HG02973 (cell line): Measurements from ENCODE around the gene CMSS1.

ENCODE experiments used
- ATAC-seq: cut with Tn5 transposase; IDR thresholded peaks from one replicate; pipeline ENCODE4 v1.9.1; 2021; ENCODE audit warnings: moderate library complexity; ENCODE audit not compliant: unreplicated experiment

The CMSS1 gene

DNA sequence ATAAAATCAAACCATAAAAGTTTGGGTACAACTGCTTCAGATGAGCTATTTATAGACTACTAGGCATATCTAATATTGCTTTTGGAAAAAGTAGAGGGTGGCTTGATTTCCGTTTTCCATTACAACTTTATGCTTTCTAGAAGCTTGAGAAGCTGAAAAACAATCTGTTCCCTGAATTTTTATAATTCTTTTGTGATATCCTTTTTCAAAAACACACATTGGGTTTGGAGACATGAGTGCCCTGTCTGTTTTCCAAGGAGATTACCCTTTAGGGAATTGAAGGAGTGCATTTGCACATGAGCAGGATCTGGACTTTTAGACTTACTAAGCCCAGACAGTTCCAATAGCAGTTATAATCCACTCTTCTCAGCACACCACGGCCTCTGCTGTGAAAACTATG, 346.1 kb downstream of the CMSS1 start:
- no peak for ATAC-seq

DNA sequence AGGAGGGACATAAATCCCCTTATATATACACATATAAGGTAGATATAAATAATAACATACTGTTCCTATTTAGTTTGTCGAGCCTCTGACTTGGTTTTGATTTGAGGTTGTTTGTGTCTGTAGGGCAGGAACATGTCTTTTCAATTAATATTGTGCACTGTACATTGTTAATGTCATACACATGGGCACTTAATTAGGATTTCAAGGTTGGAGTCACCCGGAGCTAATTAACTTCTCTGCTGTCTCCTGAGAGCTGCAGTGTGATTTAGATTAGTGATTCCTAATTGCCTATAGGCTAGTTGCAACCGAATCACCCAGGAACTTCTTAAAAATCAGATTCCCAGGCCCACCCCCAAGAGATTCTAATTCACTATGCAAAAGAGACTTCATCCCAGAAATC, 347.1 kb downstream of the CMSS1 start:
- no peak for ATAC-seq

GRCh38 chr3:100165926-100166550, 348.4 kb downstream of the CMSS1 start:
- no peak for ATAC-seq

DNA sequence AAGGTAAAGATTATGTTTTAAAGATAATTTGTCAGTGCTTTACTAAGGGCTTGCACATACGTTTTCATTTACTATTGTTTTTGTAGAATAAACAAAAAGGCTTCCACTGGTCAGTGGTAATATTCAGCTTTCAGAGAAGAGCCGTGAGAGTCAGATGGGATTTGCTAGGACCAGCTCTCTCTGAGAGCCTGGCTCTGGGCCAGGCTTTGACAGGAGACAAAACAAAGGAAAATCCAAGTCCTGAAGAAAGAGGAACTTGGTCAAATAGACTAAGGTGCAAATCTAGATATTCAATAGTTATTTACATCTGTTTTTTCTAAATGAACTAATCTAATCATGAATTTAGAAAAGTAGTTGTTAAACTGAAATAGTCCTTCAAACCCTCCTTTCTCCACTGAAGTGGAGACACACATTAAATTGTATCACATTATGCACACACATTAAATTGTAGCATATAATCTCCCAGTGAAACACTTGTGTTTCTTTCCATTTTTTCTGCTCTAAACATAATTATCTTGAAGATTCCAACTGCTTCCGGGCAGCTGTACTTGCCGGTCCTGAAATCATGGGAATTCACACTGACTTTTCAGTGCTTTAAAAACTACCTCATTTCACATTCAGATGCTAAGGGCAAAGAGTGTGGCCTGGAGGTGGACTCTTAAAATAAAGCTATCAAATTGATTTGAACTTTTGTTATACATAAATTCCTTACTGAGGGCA, 351.7 kb downstream of the CMSS1 start:
- ATAC-seq, result no peak

DNA sequence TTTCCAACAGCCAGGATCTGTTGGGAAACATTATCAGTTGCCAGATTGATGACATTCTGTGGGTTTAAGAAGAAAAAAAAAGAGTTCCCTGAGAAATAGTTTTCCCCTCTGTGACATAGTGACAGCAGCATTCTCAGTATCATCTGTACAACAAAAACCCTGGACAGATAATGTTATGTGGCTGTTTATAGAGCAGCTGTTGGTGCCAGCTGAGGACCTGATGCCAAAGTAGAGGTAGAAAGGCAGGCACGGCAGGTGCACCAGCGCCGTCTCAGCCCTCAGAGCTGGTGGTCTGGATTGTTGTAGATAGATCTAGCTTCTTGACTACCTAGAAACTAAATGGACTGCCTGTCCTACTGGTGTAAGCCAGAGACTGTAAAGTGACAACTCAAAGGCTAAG, 352.8 kb downstream of the CMSS1 start:
- ATAC-seq, result no peak

DNA sequence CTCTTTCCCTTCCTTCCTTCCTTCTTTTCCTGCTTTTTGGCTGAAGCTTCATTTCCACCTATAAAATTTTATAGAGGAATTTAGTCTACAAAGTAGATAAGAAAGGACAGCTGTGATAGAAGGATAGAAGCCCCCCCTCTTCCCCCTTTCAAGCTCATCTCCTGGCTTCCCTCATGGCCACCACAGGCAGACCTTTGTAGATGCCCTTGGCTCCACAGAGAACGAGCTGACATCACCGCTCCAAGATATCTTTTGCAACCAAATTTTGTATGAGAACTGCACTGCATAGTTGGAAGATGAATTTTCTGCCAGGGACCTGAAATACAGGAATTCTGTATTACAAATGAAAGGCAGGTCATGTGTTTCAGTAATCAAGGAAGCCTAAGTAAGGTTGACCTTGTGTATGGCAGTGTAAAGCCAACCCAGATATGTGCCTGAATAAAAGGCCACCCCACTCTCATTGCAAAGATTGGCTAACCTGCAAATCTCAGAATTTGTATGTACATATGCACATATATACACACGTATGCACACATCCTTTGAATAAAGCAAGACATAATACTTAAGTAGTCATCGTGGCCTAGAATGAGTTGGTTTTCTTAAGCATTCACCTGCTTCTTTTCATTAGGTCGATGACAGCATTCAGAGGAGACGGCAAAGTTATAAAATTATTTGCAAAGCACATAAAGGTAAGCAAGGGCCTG, 353.7 kb downstream of the CMSS1 start:
- no peak for ATAC-seq

DNA sequence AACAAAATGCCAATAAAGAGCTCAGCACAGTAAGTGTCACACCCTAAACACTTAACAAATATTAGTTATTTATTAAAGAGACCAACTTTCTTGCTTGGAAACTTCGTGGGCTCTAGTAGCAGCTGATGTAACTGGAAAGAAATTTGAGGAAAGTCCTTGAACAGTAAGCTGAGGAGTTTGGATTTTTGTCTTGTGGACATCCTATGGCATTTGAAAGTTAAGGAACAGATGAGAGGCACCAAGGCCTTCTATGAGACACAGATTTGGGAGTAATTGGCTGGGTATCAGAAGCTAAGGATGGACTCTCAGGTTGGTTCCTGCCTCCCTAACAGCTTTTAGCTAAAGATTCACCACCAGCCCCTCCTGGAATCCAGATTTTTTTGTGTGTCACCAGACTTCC, 356.3 kb downstream of the CMSS1 start:
- ATAC-seq, result no peak

DNA sequence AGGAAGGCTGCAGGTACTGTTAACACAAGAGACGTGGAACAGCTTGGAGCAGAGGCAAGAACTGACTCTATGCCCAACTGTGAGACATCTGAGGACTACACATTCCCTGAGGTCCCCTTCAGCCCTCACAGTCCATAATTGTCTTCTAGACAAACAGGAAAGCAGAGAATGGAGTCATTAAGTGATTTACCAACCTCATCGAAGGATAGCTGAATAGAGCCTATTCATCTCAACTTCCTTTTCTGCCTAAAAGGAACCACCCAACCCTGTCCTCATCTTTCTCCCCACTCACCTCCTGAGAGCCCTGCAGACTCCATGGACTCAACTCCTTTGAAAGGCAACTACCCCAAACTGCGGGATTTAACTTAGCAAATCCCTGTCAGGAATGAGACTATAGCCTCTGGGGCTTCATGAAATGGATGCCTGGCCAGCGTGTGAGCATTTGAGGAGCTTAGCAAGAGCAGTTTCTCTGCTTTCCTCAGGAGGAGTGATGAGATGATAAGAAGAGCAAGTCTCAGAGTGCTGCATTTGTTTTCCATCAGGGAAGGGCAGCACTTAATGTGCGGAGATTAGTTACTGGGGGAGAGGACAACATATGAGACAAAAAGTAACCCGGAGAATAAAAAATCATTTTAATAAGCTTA, 358.1 kb downstream of the CMSS1 start:
- no peak for ATAC-seq

DNA sequence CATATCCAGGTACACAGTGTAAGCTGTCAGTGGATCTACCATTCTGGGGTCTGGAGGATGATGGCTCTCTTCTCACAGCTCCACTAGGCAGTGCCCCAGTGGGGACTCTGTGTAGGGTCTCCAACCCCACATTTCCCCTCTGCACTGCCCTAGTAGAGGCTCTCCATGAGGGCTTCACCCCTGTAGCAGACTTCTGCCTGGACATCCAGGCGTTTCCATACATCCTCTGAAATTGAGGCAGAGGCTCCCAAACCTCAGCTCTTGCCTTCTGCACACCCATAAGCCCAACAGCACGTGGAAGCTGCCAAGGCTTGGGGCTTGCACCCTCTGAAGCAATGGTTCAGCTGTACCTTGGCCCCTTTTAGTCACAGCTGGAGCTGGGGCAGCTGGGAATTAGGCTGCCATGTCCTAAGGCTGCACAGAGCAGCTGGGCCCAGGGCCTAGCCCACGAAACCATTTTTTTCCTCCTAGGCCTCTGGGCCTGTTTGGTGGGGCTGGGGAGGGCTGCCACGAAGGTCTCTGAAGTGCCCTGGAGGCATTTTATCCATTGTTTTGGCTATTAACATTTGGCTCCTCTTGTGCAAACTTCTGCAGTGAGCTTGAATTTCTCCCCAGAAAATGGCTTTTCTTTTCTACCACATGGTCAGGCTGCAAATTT, 362.2 kb downstream of the CMSS1 start:
- ATAC-seq, result no peak

- ATAC-seq, result no peak
Measured at GRCh38 chr3:100183608-100184125, 366.0 kb downstream of the CMSS1 start.

DNA sequence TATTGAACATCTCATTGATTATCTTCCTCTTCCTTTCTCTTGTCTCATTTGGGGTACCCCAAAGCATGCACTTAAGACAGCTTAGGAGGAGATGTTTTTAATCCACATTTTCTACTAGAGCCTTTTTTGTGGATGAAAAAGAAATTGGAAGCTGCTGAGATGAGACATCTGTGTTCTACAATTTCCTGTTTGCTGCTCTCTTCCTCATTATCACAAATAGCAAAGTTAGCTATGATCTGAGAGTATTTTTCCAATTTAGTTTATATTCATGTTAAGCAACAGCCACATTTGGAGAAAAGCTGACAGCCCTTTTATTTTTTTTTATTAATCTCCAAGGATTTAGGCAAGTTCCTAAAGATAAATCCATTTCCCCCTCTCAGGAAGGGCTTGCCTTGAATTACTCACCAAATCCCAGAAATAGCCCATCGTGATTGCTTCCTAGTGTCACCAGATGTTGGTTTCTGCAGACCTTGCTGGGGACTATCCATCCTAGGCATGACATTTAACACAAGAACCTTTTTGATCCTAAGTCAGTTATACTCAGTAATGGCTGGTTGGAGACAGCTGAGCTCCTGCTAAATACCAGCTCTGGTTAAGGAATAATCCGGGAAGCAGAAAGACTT, 367.4 kb downstream of the CMSS1 start:
- no peak for ATAC-seq

DNA sequence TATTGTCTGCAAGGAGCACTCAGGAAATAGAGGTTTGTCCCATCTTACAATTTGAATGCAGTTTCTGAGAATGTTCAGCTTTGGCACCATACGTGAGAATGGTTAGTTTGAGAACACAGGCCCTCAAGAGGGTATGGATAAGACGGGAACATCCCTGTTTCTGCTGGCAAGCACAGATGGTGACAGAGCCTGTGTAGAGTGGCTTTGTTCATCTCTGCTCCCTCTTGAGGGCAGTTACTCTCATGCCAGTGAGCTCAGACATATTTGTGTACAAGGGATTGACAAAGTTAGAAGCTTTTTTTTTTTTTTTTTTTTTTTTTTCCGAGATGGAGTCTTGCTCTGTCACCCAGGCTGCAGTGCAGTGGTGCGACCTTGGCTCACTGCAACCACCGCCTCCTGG, 368.2 kb downstream of the CMSS1 start:
- no peak for ATAC-seq

- no peak for ATAC-seq
Measured at GRCh38 chr3:100189444-100189964, 371.8 kb downstream of the CMSS1 start.

DNA sequence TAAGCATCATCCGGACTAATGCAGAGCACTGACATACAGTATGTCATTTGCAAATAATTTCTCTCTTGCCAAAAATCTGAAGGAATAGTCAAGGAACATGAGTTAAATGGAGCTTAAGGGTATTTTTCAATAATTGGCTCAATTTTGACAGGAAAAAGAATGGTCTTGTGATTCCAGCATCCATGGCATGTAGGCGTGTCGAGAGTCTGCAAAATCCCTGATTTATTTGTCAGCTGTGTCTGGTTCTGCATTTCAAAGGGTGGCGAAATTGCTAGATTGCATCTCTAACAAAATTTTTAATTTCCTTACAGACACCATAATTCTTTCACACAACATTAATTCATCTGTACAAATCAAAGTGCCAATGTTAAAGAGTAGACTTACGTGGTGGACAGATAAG, 377.7 kb downstream of the CMSS1 start:
- ATAC-seq, result no peak

- no peak for ATAC-seq
Measured at GRCh38 chr3:100197876-100198275, 380.2 kb downstream of the CMSS1 start.

- ATAC-seq, result no peak
Measured at GRCh38 chr3:100198579-100199269, 381.1 kb downstream of the CMSS1 start.

GRCh38 chr3:100205171-100205570, 387.5 kb downstream of the CMSS1 start:
- no peak for ATAC-seq

GRCh38 chr3:100206687-100207086, 389.0 kb downstream of the CMSS1 start:
- ATAC-seq, result no peak

DNA sequence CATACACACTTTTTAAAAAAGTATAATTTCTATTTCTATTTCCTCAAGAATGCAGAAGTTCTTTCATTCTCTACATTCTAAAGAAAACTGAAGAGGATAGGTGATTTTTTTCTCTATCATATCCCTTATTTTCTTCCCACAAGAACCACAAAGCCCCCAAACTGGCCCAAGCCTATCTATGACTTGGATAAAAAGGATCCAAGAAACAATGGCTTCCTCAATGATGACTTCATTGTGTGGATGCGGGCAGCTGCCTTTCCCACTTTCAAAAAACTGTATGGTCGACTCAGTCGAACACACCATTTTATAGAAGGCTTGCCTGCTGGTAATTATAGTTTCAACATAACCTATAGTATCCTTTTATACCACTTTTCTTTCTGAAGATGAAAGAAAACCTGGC, 390.2 kb downstream of the CMSS1 start:
- no peak for ATAC-seq

- no peak for ATAC-seq
Measured at GRCh38 chr3:100209169-100209568, 391.5 kb downstream of the CMSS1 start.
